Heart left ventricle (tissue), 16 donors: Measurements from ENCODE around the gene GPRIN1. TPM values are rescaled to one million over a fixed set of nuclear protein-coding genes. Genes with fewer than 3 reads are reported as not detected.

Experiments
- ATAC-seq, 4 donors: fragments of 200-7000 bp; cut with Tn5 transposase; one replicate each; pipeline ENCODE4 v1.9.1; 2020 to 2022; ENCODE audit warnings: moderate library complexity in 4 of 4, mild to moderate bottlenecking in 3 of 4, moderate number of reproducible peaks in 1 of 4
- DNase-seq, 5 donors: peaks; one replicate each; pipeline ENCODE4 v3.0.0-alpha.2; 2020
- H3K27ac ChIP-seq, 12 donors: fragments of 200-600 bp; sonication (generic) in 4 of 12; one replicate each; pipeline versions ENCODE4 v1.5.0 to v1.8.0; 2016 to 2022; ENCODE audit warnings: mild to moderate bottlenecking in 2 of 12
- H3K27me3 ChIP-seq, 9 donors: fragments of 200-600 bp; sonication (generic) in 2 of 9; one replicate each; pipeline versions ENCODE4 v1.5.1 to v1.8.0; 2016 to 2022; ENCODE audit warnings: mild to moderate bottlenecking in 3 of 9
- H3K36me3 ChIP-seq, 9 donors: fragments of 200-600 bp; sonication (generic) in 2 of 9; one replicate each; pipeline versions ENCODE4 v1.5.0 to v1.8.0; 2018 to 2022; ENCODE audit warnings: mild to moderate bottlenecking in 2 of 9
- H3K4me1 ChIP-seq, 12 donors: fragments of 200-600 bp; sonication (generic) in 4 of 12; one replicate each; pipeline versions ENCODE4 v1.5.0 to v1.8.0; 2016 to 2022; ENCODE audit warnings: mild to moderate bottlenecking in 3 of 12
- H3K4me3 ChIP-seq, 12 donors: fragments of 200-600 bp; sonication (generic) in 4 of 12; one replicate each; pipeline versions ENCODE4 v1.5.0 to v1.8.0; 2017 to 2022; ENCODE audit warnings: mild to moderate bottlenecking in 9 of 12, moderate library complexity in 4 of 12
- H3K9me3 ChIP-seq, 12 donors: fragments of 200-600 bp; sonication (generic) in 4 of 12; one replicate each; pipeline versions ENCODE4 v1.5.0 to v1.8.0; 2016 to 2022; ENCODE audit warnings: mild to moderate bottlenecking in 1 of 12
- POLR2A ChIP-seq, 2 donors: fragments of 450-650 bp; IDR thresholded peaks; one replicate each; pipeline ENCODE4 v1.6.1; 2017; ENCODE audit warnings: antibody characterized with exemption in 2 of 2, mild to moderate bottlenecking in 2 of 2, moderate library complexity in 2 of 2
- WGBS, 4 donors: extraction: QIAGEN DNeasy Blood & Tissue Kit in 2 of 4; methylation state at CpG; one replicate each; pipeline versions ENCODE4 v1.1.5 to v1.1.7; 2013 to 2018; 5-methylcytosine and 5-hydroxymethylcytosine counted together
- intact Hi-C, 10 donors: fragments of 100-400 bp; cut with DNase I; formaldehyde crosslinking; loops; one replicate each; pipeline versions ENCODE4 v1.11.1 to v1.14.2; 2022
- polyA plus RNA-seq, 2 donors: library from polyadenylated mRNA; stranded (reverse); fragments of 200-250 nt; gene quantifications; one replicate each; pipeline ENCODE4 v1.2.3, GENCODE V29; 2013
- total RNA-seq, 9 donors: library from RNA; depleted of rRNA in 2 of 9; stranded (reverse); fragments of >200 nt in 2 of 9; fragmentation: NEBNext Ultra II Directional in 3 of 9; extraction: Animal tissue kit (Norgen Biotek cat#: 25700) in 3 of 9; gene quantifications; one replicate each; pipeline versions ENCODE4 v1.1.0 to v1.2.4, GENCODE V29; 2016 to 2023
- TF ChIP-seq, protein P1 (sequence below), 12 donors: fragments of 200-600 bp; sonication (generic) in 4 of 12; IDR thresholded peaks; one replicate each; pipeline versions ENCODE4 v1.5.0 to v1.8.0; 2018 to 2022; ENCODE audit warnings: antibody characterized with exemption in 12 of 12, mild to moderate bottlenecking in 5 of 12
- donor health status: ischemic (EF 13 %, LVEDD 7.1; RV severe dilation, severe dysfunction).
- donor health status: healthy with polysubstance abuse.
- donor health status: DM: no; HTN: yes; CAD: no.
- donor health status: DM: no; HTN: no; CAD: no.
- donor health status: ischemic (EF 25% LVEDD 6.9; RV normal size, moderate dysfunction).
- donor health status: ischemic (EF 25% LVEDD 5.7; RV mildly dilated, moderate dysfunction).
- donor health status: healthy.
- donor health status: DM: yes; HTN: yes; CAD: no.
- donor health status: ischemic (EF 35%, LVEDD 5.7; RV mildly dilated, moderate dysfunction).
- donor health status: nonischemic (EF 11% LVEDD 7.7; RV severe dilation, severe dysfunction).
- donor health status: DM: yes; HTN: yes; CAD: no.
- donor health status: PGD.
- donor health status: ischemic (EF 29% LVEDD 5.4; RV normal size, mild dysfunction).
- donor health status: nonischemic (EF 23%, LVEDD 6.1; RV moderate dilation, normal function).

Gene GPRIN1
- total and polyA plus RNA-seq, 11 donors = 0.15 to 1.9 (median 0.36) TPM

DNA sequence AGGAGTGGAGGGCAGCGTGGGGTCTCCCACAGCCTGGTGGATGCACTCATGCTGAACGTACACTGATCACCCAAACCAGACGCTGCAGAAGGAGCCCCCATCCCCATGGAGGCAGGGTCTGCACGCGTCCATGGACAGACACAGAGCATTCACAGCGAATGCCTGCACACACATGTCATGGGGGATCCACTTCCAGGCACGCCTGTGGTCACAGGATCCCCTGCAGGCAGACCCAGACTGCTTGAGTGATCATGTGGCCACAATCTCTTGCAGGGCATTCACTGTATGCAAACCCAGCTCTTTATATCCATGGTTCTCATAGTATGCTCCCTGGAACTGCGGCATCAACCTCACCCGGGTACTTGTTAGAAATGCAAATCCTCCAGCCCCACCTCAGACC lies 15.0 kb upstream of the GPRIN1 start:
- no peaks in the 10 kb centered on the region for H3K36me3 ChIP-seq
- H3K4me1 ChIP-seq = peaks cover 0 to 26% (median 9%) of the 10 kb centered on the region in 12 donors
- H3K9me3 ChIP-seq = no peaks in the 10 kb centered on the region
- ATAC-seq (no peak), DNase-seq (no peak)
- H3K27ac ChIP-seq = no peak overlapping the region
- intact Hi-C loops = no loop called here
- 65 to 72% (median 67%) methylated on average over 9 of the region's 9 CpGs for WGBS, 4 donors
- H3K27me3 ChIP-seq = peaks cover 22 to 94% (median 58%) of the 10 kb centered on the region in 9 donors
- no peak overlapping the region for H3K4me3 ChIP-seq
- TF ChIP-seq POLR2A (IDR thresholded peaks at IDR 0.05) = no peak
- TF ChIP-seq, protein P1, sequence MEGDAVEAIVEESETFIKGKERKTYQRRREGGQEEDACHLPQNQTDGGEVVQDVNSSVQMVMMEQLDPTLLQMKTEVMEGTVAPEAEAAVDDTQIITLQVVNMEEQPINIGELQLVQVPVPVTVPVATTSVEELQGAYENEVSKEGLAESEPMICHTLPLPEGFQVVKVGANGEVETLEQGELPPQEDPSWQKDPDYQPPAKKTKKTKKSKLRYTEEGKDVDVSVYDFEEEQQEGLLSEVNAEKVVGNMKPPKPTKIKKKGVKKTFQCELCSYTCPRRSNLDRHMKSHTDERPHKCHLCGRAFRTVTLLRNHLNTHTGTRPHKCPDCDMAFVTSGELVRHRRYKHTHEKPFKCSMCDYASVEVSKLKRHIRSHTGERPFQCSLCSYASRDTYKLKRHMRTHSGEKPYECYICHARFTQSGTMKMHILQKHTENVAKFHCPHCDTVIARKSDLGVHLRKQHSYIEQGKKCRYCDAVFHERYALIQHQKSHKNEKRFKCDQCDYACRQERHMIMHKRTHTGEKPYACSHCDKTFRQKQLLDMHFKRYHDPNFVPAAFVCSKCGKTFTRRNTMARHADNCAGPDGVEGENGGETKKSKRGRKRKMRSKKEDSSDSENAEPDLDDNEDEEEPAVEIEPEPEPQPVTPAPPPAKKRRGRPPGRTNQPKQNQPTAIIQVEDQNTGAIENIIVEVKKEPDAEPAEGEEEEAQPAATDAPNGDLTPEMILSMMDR (IDR thresholded peaks at IDR 0.05) = no peak

DNA sequence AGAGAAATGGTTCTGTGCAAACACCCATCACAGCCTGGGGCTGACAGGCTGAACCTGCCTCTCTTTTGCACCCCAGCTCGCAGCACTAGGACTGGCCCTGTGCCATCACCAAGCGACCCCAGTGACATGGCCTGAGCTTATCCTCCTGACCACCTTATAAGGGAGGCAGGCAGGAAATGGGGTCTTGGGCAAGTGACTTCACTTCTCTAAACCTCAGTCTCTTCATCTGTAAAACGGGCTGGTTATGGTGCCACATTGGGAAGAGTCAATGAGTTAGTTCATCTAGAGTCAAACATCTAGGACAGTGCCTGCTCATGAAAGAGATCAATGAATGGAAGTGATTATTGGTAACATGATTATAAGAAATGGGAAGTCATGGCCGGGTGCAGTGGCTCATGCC lies 14.2 kb upstream of the GPRIN1 start:
- Histone ChIP-seq H3K27ac (no peak overlapping the region), H3K36me3 (no peaks in the 10 kb centered on the region), H3K4me1 (peaks cover 0 to 26% (median 8%) of the 10 kb centered on the region in 12 donors), H3K9me3 (no peaks in the 10 kb centered on the region), H3K27me3 (peaks cover 23 to 94% (median 58%) of the 10 kb centered on the region in 9 donors), H3K4me3 (no peak overlapping the region)
- TF ChIP-seq, protein P1 (IDR thresholded peaks at IDR 0.05) = no peak
- TF ChIP-seq POLR2A (IDR thresholded peaks at IDR 0.05) = no peak
- no peak for DNase-seq
- no peak for ATAC-seq
- 53 to 79% (median 71%) methylated on average over 4 of the region's 4 CpGs for WGBS, 4 donors
- intact Hi-C loops = no loop called here

DNA sequence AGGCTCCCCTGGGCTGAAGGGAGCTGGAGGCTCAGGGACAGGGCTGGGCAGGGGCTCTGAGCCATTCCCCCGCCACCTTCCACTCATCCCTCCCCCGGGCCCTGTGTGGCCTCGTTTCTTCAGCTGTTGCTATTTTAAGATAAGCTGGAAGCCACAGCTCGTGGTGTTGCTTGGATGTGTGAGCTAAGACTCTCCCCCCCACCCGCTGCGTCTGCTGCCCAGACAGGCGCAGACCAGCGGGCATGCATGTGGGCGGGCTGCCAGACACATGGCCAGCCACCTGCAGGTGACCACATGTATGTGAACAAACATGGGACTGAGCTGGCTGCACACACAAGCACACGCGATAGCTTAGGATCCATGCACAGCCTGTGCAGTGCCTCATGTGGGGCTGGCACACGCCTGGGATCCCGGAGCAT lies 11.7 kb upstream of the GPRIN1 start:
- no peak overlapping the region for H3K4me3 ChIP-seq
- 20 to 38% (median 29%) methylated on average over 2 to 13 of the region's 13 CpGs for WGBS, 4 donors
- intact Hi-C loops = no loop called here
- no peaks in the 10 kb centered on the region for H3K9me3 ChIP-seq
- no peak overlapping the region for H3K27ac ChIP-seq
- H3K27me3 ChIP-seq = peaks cover 30 to 94% (median 62%) of the 10 kb centered on the region in 9 donors
- no peak for DNase-seq
- peaks cover 0 to 30% (median 11%) of the 10 kb centered on the region in 12 donors for H3K4me1 ChIP-seq
- no peak for TF ChIP-seq POLR2A (IDR thresholded peaks at IDR 0.05)
- no peaks in the 10 kb centered on the region for H3K36me3 ChIP-seq
- peak in 2 of 4 donors; percentile 20 to 41 for ATAC-seq

DNA sequence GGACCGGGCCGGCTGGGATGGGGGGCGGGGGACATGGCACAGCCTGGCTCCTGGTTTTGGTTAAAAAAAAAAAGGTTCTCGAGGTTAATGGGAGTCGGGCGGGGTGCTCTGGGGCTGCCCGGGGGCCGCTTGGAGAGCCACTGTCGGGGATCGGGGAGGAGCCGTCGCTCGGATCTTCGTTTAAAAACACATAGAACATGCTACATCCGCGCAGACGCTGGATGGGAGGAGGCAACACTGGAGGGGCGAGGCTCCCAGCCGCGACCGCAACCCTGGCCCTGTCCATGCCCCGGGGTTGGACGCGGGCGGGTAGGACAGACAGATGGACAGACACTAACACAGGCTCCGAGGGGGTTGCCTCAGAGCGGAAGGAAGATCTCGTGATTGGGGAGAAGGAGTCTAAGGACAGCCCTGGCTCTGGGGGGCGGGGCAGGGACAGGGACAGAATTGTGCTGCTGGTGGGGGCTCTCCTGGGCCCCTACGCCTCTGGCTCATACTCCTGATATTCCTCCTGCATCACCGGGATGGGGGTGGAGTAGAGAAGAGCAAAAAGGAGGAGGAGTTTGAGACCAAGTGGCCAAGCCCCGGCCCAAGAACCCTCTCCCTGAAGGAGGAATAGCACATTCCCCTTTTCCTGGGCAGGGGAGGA lies 10.5 kb upstream of the GPRIN1 start:
- 5 to 8% (median 5%) methylated on average over 31 to 32 of the region's 32 CpGs for WGBS, 4 donors
- peak in 3 of 4 donors; percentile 19 to 25 (median 23) for ATAC-seq

More for the DNA sequence above, 10.5 kb upstream of the GPRIN1 start:
- no peak for TF ChIP-seq POLR2A (IDR thresholded peaks at IDR 0.05)
- TF ChIP-seq, protein P1 (IDR thresholded peaks at IDR 0.05) = no peak
- no peak for DNase-seq
- no peak overlapping the region for H3K27ac ChIP-seq
- peaks cover 30 to 95% (median 59%) of the 10 kb centered on the region in 9 donors for H3K27me3 ChIP-seq
- H3K4me1 ChIP-seq = peaks cover 0 to 30% (median 11%) of the 10 kb centered on the region in 12 donors
- H3K4me3 ChIP-seq = peak overlapping the region in 1 of 12 donors; percentile 17
- no peaks in the 10 kb centered on the region for H3K9me3 ChIP-seq
- intact Hi-C loops = no loop called here
- no peaks in the 10 kb centered on the region for H3K36me3 ChIP-seq
